SJSA1 (cell line): ENCODE results near the gene PPP1R14C. TPM values are rescaled to one million over a fixed set of nuclear protein-coding genes. Genes with fewer than 3 reads are reported as not detected.

ENCODE experiments used
- DNase-seq, 2 experiments: peaks; one replicate each; pipeline ENCODE4 v3.0.0-alpha.2; 2015 to 2020; ENCODE audit warnings: low spot score in 2 of 2, low read depth in 1 of 2
- H3K27ac ChIP-seq: fragments of 250-450 bp; sonication (Bioruptor Pico); 2 replicates; pipeline ENCODE4 v1.5.1; 2020; ENCODE audit warnings: mild to moderate bottlenecking, moderate library complexity
- H3K27me3 ChIP-seq: fragments of 250-450 bp; sonication (Bioruptor Pico); replicated peaks from 2 replicates; pipeline ENCODE4 v1.5.1; 2020; ENCODE audit warnings: mild to moderate bottlenecking, moderate library complexity
- H3K36me3 ChIP-seq: fragments of 250-450 bp; sonication (Bioruptor Pico); 2 replicates; pipeline ENCODE4 v1.5.1; 2020; ENCODE audit warnings: mild to moderate bottlenecking
- H3K4me1 ChIP-seq: fragments of 250-450 bp; sonication (Bioruptor Pico); replicated peaks from 2 replicates; pipeline ENCODE4 v1.6.1; 2021; ENCODE audit warnings: mild to moderate bottlenecking
- H3K4me3 ChIP-seq: fragments of 250-450 bp; sonication (Bioruptor Pico); 2 replicates; pipeline ENCODE4 v1.5.1; 2020; ENCODE audit warnings: mild to moderate bottlenecking
- H3K9me3 ChIP-seq: fragments of 250-450 bp; sonication (Bioruptor Pico); replicated peaks from 2 replicates; pipeline ENCODE4 v1.5.1; 2020; ENCODE audit warnings: mild to moderate bottlenecking
- total RNA-seq: library from RNA; depleted of rRNA; stranded (reverse); fragments of >200 nt; shearing (Covaris generic); gene quantifications from 2 replicates; pipeline ENCODE4 v1.2.3, GENCODE V29; 2014

The PPP1R14C gene
- total RNA-seq, 1 experiment from 2014 or later, result not detected

- Histone ChIP-seq H3K27me3 (0 out of 2 replicates have a peak, but pooled peaks cover 2% of the 10 kb centered on the region), H3K36me3 (no peaks in the 10 kb centered on the region), H3K9me3 (no peaks in the 10 kb centered on the region), H3K27ac (no peak overlapping the region), H3K4me3 (no peak overlapping the region), H3K4me1 (peaks cover 20% of the 10 kb centered on the region)
- no peak for DNase-seq
Observed at GRCh38 chr6:150211700-150212511, 69.1 kb downstream of the PPP1R14C start.

DNA sequence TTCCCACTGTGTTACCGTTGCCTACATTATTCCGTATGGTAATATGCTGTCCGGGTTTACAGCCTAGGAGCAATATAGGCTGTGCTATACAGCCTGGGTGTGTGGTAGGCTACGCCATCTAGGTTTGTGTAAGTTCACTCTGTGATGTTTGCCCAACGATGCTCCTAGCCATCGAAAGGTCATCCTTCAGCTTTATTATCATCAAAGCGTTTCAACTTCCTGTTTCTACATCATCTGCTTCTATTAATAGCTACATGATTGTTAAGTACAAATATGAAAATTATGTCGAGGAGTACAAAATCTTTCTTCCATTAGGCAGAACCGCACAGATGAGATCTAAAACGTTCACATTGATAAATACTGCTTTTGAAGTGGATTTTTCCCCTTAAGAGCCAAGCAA lies 69.9 kb downstream of the PPP1R14C start:
- H3K4me3 ChIP-seq, result no peak overlapping the region
- H3K36me3 ChIP-seq, result no peaks in the 10 kb centered on the region
- H3K9me3 ChIP-seq, result no peaks in the 10 kb centered on the region
- H3K27ac ChIP-seq, result no peak overlapping the region
- no peak for DNase-seq
- peaks cover 18% of the 10 kb centered on the region for H3K4me1 ChIP-seq
- H3K27me3 ChIP-seq, result 0 out of 2 replicates have a peak, but pooled peaks cover 2% of the 10 kb centered on the region

DNA sequence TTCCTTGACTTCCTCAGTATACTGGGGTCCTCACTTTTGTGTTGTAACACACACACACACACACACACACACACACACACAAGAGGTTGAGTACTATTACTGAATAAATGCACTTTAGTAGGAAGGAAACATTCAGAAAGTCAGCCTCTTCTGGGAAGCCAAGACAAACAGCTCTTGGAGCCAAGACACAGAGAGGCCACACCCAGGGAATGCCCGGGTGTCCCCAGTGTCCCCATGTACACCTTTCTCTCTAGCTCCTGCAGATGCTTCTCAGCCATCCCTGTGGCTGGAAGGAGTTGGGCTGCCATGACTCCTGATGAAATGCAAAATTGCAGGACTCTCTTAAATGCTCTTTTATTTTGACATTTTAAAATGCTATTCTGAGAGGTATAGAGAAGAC lies 70.5 kb downstream of the PPP1R14C start:
- 0 out of 2 replicates have a peak, but pooled peaks cover 2% of the 10 kb centered on the region for H3K27me3 ChIP-seq
- no peaks in the 10 kb centered on the region for H3K9me3 ChIP-seq
- H3K27ac ChIP-seq, result no peak overlapping the region
- DNase-seq, result no peak
- no peaks in the 10 kb centered on the region for H3K36me3 ChIP-seq
- peaks cover 13% of the 10 kb centered on the region for H3K4me1 ChIP-seq
- H3K4me3 ChIP-seq, result no peak overlapping the region

DNA sequence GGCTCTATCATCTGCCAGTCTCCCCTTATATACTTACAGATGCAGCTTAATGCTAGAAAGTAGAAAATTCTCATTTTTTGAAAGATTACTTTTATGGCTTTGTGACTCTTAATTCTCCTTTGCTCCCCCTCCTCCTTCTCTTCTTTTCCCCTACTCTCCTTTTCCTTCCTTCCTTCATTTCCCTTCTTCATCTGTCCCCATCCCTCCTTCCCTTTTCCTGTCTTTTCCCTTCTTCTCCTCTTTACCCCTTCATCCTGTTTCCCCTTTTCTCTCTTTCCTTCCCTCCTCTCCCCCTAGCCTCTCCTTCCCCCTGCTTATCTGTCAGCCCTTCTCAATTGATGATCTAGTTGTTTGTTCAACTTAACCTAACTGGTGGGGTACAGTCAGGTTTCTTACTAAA lies 71.5 kb downstream of the PPP1R14C start:
- no peak overlapping the region for H3K4me3 ChIP-seq

DNA sequence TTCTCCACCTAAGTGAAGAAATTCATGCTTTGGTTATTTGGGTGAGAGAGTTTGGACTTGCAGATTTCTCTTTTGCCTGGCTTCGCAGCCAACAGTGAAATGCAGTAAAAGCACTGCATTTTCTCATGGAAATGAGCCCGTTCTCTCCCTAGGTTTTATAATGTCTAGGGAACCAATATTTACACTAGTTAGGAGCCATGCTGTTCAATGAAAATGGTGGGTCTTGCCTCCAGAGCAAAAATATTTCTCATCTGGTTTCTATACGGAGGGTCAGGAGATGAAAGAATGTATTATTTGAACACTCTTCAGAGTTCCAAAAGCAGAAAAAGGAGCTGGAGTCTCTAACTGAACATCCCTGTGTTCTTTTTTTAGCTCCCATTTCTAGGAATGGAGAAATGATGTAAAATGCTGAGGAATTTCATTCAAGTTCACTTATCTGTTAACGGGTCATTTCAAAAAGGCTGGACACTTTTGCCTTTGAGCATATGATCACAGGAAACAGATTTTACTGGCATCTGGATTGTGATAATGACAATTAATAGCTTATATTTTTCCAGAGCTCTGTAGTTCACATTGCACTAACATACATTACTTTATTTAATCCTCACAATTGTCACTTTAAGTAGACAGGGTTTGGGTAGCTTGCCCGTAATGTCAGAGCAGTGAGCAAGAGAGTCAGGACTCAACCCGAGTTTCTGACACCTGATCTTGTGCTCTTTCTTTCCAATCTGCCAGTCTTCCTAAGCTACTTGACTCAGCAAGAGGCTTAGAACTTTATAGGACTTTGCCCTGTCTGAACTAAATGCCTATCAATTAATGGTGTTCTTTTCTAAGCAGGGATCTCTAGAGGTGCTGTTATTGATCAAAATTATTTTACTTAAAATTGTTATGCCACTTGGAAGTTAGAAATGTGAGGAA lies 78.0 kb downstream of the PPP1R14C start:
- Histone ChIP-seq H3K4me1 (no peaks in the 10 kb centered on the region), H3K27me3 (peaks cover 3% of the 10 kb centered on the region; the same call in 1 of the 2 replicates), H3K9me3 (no peaks in the 10 kb centered on the region)

More for the DNA sequence above, 71.5 kb downstream of the PPP1R14C start:
- no peaks in the 10 kb centered on the region for H3K36me3 ChIP-seq
- no peak overlapping the region for H3K27ac ChIP-seq
- H3K27me3 ChIP-seq, result 0 out of 2 replicates have a peak, but pooled peaks cover 2% of the 10 kb centered on the region
- no peaks in the 10 kb centered on the region for H3K9me3 ChIP-seq
- peaks cover 3% of the 10 kb centered on the region for H3K4me1 ChIP-seq
- no peak for DNase-seq

DNA sequence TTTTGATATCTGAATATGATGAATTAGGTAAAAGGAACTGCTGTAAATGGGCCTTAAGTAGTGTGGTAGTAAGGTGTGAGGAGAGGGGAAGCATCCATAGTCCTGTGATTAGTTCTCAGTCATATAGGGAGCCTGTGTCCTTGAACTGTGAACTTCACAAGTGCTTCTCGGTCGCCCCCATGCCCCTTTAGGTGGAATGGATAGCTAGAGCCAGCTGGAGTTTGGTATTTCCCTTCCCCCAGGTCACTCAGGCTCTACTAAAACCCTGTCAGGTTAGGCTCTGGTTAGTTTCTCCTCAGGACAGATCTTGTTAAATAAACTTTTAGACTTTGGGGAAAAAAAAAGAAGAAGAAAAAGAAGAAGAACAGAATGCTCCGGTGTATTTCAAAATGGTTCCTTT lies 82.0 kb downstream of the PPP1R14C start:
- Histone ChIP-seq H3K27ac (no peak overlapping the region), H3K27me3 (peaks cover 6% of the 10 kb centered on the region; the same call in 1 of the 2 replicates), H3K36me3 (no peaks in the 10 kb centered on the region), H3K4me3 (no peak overlapping the region), H3K9me3 (no peaks in the 10 kb centered on the region), H3K4me1 (no peaks in the 10 kb centered on the region)
- DNase-seq, result no peak

More for the DNA sequence above, 78.0 kb downstream of the PPP1R14C start:
- Histone ChIP-seq H3K36me3 (no peaks in the 10 kb centered on the region), H3K4me3 (no peak overlapping the region), H3K27ac (no peak overlapping the region)
- DNase-seq, result no peak

DNA sequence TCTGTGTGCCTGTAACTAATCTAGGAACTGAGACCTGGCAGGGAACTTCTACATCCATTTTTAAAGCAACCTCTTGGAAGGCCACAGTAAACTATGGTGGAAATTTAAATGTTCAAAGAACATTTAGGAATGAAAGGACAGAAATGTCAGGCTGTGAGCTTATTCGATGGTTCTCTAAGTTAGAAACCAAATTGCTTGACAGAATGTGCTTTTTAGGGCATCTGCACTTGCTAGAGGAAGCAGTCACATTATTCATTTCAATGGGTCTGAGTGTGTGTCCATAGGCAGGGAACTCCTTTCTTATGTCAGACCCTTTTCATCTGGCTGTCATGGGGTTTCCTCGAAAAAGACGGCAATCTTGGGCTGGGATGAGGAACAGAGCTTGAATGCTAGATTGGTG lies 84.4 kb downstream of the PPP1R14C start:
- H3K27ac ChIP-seq, result no peak overlapping the region

DNA sequence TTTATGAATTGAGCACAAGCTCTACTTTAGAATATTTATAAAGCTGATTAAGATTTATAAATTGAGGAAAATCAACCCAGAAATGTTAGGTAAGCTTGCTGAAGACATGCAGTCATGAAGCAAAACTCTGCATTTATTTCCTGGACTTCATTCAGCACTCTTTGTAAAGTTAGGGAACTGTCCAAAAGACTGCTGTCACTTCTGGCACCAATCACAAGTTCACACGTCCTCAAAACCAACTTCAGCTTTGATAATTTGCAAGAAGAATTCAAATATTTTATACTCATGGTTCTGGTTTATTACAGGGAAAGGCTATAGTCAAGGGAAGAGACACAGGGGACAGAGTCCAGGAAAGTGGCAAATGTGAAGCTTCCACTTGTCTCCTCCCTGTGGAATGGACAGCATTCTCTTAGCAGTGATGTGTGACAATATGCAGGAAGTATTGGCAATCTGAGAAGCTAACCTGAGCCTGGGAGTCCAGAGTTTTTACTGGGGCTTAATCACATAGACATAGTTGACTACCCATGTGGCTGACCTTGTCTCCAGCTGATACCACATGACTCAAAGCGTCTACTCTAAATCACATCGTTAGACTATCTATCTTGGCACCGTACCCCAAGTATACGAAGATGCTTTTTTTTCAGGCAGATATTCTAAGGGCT lies 85.4 kb downstream of the PPP1R14C start:
- DNase-seq, result no peak
- no peaks in the 10 kb centered on the region for H3K9me3 ChIP-seq
- H3K4me3 ChIP-seq, result no peak overlapping the region
- H3K36me3 ChIP-seq, result no peaks in the 10 kb centered on the region
- no peak overlapping the region for H3K27ac ChIP-seq
- H3K4me1 ChIP-seq, result 0 out of 2 replicates have a peak, but pooled peaks cover 5% of the 10 kb centered on the region
- H3K27me3 ChIP-seq, result peaks cover 3% of the 10 kb centered on the region; the same call in 1 of the 2 replicates

More for the DNA sequence above, 84.4 kb downstream of the PPP1R14C start:
- no peak overlapping the region for H3K4me3 ChIP-seq
- no peak for DNase-seq
- peaks cover 3% of the 10 kb centered on the region; the same call in 1 of the 2 replicates for H3K27me3 ChIP-seq
- H3K9me3 ChIP-seq, result no peaks in the 10 kb centered on the region
- H3K36me3 ChIP-seq, result no peaks in the 10 kb centered on the region
- H3K4me1 ChIP-seq, result 0 out of 2 replicates have a peak, but pooled peaks cover 5% of the 10 kb centered on the region

DNA sequence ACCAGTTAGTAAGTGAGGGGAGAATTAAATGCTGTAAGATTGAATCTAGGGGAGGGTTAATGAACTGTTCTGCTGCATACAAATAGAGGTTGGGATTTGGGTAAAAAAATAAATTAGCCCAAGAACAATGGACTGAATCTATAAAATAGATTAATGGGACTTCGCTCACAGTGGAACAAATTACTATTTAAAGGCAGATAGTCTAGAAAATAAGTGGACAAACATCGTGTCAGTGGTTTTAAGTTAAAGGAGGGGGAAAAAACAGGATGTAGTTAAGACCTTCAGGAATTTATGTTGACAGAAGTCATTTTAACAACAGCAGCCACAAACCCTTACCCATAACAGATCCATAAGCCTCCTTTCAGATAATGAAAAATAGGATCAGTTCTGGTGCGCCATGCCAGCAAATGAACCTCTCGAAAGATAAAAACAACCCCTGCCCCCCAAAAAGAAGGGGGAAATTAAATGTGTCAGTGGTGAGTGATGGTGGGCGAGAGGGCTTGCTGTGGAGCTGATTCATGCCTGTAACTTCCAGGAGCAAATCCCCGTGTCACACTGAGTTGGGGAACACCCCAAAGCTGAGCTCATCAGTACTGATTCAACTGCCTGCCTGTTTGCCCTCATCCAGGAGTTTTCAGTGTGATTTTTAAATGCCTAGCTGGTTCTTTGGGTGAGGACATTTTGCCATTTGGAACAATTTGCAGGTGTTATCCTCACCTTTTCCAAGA lies 86.8 kb downstream of the PPP1R14C start:
- no peak overlapping the region for H3K4me3 ChIP-seq
- H3K27me3 ChIP-seq, result peaks cover 3% of the 10 kb centered on the region; the same call in 1 of the 2 replicates
- DNase-seq, result no peak
- H3K9me3 ChIP-seq, result no peaks in the 10 kb centered on the region
- H3K4me1 ChIP-seq, result 0 out of 2 replicates have a peak, but pooled peaks cover 5% of the 10 kb centered on the region
- no peak overlapping the region for H3K27ac ChIP-seq
- no peaks in the 10 kb centered on the region for H3K36me3 ChIP-seq

GRCh38 chr6:150230164-150230561 lies 87.3 kb downstream of the PPP1R14C start:
- no peaks in the 10 kb centered on the region for H3K9me3 ChIP-seq
- no peak overlapping the region for H3K27ac ChIP-seq
- 0 out of 2 replicates have a peak, but pooled peaks cover 5% of the 10 kb centered on the region for H3K4me1 ChIP-seq
- H3K4me3 ChIP-seq, result no peak overlapping the region
- no peaks in the 10 kb centered on the region for H3K36me3 ChIP-seq
- peaks cover 3% of the 10 kb centered on the region; the same call in 1 of the 2 replicates for H3K27me3 ChIP-seq
- DNase-seq, result no peak

GRCh38 chr6:150230832-150231524 lies 88.1 kb downstream of the PPP1R14C start:
- Histone ChIP-seq H3K4me1 (0 out of 2 replicates have a peak, but pooled peaks cover 5% of the 10 kb centered on the region), H3K9me3 (no peaks in the 10 kb centered on the region), H3K27ac (no peak overlapping the region), H3K4me3 (no peak overlapping the region), H3K36me3 (no peaks in the 10 kb centered on the region), H3K27me3 (0 out of 2 replicates have a peak, but pooled peaks cover 3% of the 10 kb centered on the region)
- DNase-seq, result no peak

GRCh38 chr6:150231525-150231850 lies 88.6 kb downstream of the PPP1R14C start:
- Histone ChIP-seq H3K4me1 (0 out of 2 replicates have a peak, but pooled peaks cover 5% of the 10 kb centered on the region), H3K4me3 (no peak overlapping the region), H3K36me3 (no peaks in the 10 kb centered on the region), H3K27ac (no peak overlapping the region), H3K27me3 (0 out of 2 replicates have a peak, but pooled peaks cover 3% of the 10 kb centered on the region), H3K9me3 (no peaks in the 10 kb centered on the region)
- no peak for DNase-seq
